Ureter (tissue), 1 donor: ENCODE data around the gene LUC7L. TPM values are rescaled to one million over a fixed set of nuclear protein-coding genes. Genes with fewer than 3 reads are reported as not detected.
"Not testable (repeated sequence)": the region's sequence is repeated elsewhere in the genome, so short reads cannot be mapped to it uniquely, and the experiment has no call there.

Source experiments
- DNase-seq: peaks from one replicate; pipeline ENCODE4 v3.0.0-alpha.2; 2020; ENCODE audit warnings: low spot score
- total RNA-seq: library from RNA; stranded (reverse); gene quantifications from one replicate; pipeline ENCODE4 v1.2.4, GENCODE V29; 2023
- donor health status: DM: yes; HTN: yes; CAD: no.

Gene LUC7L
- total RNA-seq, 1 donor from 2014 or later = 85.3 TPM

DNA sequence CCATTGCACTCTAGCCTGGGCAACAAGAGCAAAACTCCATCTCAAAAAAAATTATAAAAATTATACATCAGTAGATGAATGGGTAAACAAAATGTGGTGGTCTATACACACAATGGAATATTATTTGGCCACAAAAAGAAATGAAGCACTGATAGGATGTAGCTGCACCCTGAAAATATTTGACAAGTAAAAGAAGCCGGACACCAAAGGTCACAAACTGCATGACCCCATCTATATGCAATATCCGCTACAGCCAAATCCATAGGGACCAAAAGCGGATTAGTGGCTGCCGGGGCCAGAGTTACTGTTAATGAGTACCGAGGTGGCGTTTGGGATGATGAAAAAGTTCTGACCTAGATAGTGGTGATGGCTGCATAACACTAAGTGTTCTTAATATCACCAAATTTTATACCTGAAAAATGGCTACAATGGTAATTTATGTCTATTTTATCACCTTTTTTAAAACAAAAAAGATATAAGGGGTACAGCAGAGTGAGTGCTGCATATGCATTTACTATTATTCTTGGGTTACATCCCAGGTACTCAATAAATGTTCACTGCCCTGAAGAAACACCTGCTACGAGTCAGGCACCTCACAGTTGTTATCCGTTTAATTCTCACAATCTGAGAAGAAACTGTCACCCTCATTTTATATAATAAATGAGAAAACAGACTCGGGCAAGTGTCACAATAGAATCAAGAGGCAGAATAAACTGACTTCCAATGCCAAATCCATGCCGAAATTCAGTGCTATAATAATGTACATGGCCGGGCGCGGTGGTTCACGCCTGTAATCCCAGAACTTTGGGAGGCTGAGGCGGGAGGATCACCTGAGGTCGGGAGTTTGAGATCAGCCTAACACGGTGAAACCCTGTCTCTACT lies 49.8 kb downstream of the LUC7L start:
- DNase-seq = no peak

DNA sequence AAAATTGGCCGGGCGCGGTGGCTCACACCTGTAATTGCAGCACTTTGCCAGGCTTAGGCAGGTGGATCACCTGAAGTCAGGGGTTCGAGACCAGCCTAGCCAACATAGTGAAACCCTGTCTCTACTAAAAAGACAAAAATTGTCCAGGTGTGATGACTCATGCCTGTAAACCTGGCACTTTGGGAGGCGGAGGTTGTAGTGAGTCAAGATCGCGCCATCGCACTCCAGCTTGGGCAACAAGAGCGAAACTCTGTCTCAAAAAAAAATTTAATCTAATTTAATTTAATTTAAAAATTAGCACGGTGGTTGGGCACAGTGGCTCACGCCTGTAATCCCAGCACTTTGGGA lies 50.6 kb downstream of the LUC7L start:
- DNase-seq = no peak

DNA sequence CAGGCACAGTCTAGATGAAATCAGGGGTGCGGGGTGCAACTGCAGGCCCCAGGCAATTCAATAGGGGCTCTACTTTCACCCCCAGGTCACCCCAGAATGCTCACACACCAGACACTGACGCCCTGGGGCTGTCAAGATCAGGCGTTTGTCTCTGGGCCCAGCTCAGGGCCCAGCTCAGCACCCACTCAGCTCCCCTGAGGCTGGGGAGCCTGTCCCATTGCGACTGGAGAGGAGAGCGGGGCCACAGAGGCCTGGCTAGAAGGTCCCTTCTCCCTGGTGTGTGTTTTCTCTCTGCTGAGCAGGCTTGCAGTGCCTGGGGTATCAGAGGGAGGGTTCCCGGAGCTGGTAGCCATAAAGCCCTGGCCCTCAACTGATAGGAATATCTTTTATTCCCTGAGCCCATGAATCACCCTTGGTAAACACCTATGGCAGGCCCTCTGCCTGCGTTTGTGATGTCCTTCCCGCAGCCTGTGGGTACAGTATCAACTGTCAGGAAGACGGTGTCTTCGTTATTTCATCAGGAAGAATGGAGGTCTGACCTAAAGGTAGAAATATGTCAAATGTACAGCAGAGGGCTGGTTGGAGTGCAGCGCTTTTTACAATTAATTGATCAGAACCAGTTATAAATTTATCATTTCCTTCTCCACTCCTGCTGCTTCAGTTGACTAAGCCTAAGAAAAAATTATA lies 51.1 kb downstream of the LUC7L start:
- no peak for DNase-seq

DNA sequence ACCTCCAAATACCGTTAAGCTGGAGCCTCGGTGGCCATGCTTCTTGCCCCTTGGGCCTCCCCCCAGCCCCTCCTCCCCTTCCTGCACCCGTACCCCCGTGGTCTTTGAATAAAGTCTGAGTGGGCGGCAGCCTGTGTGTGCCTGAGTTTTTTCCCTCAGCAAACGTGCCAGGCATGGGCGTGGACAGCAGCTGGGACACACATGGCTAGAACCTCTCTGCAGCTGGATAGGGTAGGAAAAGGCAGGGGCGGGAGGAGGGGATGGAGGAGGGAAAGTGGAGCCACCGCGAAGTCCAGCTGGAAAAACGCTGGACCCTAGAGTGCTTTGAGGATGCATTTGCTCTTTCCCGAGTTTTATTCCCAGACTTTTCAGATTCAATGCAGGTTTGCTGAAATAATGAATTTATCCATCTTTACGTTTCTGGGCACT lies 51.8 kb downstream of the LUC7L start:
- no peak for DNase-seq

DNA sequence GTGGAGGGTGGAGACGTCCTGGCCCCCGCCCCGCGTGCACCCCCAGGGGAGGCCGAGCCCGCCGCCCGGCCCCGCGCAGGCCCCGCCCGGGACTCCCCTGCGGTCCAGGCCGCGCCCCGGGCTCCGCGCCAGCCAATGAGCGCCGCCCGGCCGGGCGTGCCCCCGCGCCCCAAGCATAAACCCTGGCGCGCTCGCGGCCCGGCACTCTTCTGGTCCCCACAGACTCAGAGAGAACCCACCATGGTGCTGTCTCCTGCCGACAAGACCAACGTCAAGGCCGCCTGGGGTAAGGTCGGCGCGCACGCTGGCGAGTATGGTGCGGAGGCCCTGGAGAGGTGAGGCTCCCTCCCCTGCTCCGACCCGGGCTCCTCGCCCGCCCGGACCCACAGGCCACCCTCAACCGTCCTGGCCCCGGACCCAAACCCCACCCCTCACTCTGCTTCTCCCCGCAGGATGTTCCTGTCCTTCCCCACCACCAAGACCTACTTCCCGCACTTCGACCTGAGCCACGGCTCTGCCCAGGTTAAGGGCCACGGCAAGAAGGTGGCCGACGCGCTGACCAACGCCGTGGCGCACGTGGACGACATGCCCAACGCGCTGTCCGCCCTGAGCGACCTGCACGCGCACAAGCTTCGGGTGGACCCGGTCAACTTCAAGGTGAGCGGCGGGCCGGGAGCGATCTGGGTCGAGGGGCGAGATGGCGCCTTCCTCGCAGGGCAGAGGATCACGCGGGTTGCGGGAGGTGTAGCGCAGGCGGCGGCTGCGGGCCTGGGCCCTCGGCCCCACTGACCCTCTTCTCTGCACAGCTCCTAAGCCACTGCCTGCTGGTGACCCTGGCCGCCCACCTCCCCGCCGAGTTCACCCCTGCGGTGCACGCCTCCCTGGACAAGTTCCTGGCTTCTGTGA lies 52.5 kb downstream of the LUC7L start, which contains the start of gene HBA1:
Gene HBA1 (plus strand): TSS at position 204 of the 906 bp plus-strand sequence. CDS start 37 bp downstream, at position 241.
- DNase-seq = not testable (repeated sequence)

DNA sequence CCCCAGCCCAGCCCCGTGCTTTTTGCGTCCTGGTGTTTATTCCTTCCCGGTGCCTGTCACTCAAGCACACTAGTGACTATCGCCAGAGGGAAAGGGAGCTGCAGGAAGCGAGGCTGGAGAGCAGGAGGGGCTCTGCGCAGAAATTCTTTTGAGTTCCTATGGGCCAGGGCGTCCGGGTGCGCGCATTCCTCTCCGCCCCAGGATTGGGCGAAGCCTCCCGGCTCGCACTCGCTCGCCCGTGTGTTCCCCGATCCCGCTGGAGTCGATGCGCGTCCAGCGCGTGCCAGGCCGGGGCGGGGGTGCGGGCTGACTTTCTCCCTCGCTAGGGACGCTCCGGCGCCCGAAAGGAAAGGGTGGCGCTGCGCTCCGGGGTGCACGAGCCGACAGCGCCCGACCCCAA lies 53.2 kb downstream of the LUC7L start:
- not testable (repeated sequence) for DNase-seq

DNA sequence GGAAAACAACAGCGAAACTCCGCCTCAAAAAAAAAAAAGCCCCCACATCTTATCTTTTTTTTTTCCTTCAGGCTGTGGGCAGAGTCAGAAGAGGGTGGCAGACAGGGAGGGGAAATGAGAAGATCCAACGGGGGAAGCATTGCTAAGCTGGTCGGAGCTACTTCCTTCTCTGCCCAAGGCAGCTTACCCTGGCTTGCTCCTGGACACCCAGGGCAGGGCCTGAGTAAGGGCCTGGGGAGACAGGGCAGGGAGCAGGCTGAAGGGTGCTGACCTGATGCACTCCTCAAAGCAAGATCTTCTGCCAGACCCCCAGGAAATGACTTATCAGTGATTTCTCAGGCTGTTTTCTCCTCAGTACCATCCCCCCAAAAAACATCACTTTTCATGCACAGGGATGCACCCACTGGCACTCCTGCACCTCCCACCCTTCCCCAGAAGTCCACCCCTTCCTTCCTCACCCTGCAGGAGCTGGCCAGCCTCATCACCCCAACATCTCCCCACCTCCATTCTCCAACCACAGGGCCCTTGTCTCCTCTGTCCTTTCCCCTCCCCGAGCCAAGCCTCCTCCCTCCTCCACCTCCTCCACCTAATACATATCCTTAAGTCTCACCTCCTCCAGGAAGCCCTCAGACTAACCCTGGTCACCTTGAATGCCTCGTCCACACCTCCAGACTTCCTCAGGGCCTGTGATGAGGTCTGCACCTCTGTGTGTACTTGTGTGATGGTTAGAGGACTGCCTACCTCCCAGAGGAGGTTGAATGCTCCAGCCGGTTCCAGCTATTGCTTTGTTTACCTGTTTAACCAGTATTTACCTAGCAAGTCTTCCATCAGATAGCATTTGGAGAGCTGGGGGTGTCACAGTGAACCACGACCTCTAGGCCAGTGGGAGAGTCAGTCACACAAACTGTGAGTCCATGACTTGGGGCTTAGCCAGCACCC lies 54.0 kb downstream of the LUC7L start:
- DNase-seq = no peak

DNA sequence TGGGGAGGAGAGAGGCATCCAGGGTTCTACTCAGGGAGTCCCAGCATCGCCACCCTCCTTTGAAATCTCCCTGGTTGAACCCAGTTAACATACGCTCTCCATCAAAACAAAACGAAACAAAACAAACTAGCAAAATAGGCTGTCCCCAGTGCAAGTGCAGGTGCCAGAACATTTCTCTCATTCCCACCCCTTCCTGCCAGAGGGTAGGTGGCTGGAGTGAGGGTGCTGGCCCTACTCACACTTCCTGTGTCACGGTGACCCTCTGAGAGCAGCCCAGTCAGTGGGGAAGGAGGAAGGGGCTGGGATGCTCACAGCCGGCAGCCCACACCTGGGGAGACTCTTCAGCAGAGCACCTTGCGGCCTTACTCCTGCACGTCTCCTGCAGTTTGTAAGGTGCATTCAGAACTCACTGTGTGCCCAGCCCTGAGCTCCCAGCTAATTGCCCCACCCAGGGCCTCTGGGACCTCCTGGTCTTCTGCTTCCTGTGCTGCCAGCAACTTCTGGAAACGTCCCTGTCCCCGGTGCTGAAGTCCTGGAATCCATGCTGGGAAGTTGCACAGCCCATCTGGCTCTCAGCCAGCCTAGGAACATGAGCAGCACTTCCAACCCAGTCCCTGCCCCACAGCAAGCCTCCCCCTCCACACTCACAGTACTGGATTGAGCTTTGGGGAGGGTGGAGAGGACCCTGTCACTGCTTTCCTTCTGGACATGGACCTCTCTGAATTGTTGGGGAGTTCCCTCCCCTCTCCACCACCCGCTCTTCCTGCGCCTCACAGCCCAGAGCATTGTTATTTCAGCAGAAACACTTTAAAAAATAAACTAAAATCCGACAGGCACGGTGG lies 55.1 kb downstream of the LUC7L start:
- DNase-seq = not testable (repeated sequence)

DNA sequence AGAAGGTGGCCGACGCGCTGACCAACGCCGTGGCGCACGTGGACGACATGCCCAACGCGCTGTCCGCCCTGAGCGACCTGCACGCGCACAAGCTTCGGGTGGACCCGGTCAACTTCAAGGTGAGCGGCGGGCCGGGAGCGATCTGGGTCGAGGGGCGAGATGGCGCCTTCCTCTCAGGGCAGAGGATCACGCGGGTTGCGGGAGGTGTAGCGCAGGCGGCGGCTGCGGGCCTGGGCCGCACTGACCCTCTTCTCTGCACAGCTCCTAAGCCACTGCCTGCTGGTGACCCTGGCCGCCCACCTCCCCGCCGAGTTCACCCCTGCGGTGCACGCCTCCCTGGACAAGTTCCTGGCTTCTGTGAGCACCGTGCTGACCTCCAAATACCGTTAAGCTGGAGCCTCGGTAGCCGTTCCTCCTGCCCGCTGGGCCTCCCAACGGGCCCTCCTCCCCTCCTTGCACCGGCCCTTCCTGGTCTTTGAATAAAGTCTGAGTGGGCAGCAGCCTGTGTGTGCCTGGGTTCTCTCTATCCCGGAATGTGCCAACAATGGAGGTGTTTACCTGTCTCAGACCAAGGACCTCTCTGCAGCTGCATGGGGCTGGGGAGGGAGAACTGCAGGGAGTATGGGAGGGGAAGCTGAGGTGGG lies 55.9 kb downstream of the LUC7L start:
- not testable (repeated sequence) for DNase-seq

DNA sequence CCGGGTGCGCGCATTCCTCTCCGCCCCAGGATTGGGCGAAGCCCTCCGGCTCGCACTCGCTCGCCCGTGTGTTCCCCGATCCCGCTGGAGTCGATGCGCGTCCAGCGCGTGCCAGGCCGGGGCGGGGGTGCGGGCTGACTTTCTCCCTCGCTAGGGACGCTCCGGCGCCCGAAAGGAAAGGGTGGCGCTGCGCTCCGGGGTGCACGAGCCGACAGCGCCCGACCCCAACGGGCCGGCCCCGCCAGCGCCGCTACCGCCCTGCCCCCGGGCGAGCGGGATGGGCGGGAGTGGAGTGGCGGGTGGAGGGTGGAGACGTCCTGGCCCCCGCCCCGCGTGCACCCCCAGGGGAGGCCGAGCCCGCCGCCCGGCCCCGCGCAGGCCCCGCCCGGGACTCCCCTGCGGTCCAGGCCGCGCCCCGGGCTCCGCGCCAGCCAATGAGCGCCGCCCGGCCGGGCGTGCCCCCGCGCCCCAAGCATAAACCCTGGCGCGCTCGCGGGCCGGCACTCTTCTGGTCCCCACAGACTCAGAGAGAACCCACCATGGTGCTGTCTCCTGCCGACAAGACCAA lies 56.8 kb downstream of the LUC7L start, which contains the start of gene HBA2:
Gene HBA2 (plus strand): TSS at position 503 of the 568 bp plus-strand sequence. CDS start 37 bp downstream, at position 540.
- not testable (repeated sequence) for DNase-seq

DNA sequence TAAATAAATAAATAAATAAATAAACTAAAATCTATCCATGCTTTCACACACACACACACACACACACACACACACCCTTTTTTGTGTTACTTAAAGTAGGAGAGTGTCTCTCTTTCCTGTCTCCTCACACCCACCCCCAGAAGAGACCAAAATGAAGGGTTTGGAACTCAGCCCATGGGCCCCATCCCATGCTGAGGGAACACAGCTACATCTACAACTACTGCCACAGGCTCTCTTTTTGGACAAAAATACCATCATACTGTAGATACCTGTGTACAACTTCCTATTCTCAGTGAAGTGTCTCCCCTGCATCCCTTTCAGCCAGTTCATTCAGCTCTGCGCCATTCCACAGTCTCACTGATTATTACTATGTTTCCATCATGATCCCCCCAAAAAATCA lies 58.5 kb downstream of the LUC7L start:
- no peak for DNase-seq

DNA sequence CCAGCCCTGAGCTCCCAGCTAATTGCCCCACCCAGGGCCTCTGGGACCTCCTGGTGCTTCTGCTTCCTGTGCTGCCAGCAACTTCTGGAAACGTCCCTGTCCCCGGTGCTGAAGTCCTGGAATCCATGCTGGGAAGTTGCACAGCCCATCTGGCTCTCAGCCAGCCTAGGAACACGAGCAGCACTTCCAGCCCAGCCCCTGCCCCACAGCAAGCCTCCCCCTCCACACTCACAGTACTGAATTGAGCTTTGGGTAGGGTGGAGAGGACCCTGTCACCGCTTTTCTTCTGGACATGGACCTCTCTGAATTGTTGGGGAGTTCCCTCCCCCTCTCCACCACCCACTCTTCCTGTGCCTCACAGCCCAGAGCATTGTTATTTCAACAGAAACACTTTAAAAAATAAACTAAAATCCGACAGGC lies 59.2 kb downstream of the LUC7L start:
- not testable (repeated sequence) for DNase-seq

DNA sequence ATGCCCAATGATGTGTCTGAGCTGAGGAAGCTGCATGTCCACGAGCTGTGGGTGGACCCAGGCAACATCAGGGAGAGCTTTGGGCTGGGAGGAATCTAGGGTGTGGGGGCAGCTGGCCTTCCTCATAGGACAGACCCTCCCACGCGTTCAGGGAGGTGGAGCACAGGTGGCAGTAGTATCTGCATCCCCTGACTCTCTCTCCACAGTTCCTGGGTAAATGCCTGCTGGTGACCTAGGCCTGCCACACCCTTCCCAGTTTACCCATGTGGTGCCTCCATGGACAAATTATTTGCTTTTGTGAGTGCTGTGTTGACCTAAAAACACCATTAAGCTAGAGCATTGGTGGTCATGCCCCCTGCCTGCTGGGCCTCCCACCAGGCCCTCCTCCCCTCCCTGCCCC lies 60.2 kb downstream of the LUC7L start:
- no peak for DNase-seq

DNA sequence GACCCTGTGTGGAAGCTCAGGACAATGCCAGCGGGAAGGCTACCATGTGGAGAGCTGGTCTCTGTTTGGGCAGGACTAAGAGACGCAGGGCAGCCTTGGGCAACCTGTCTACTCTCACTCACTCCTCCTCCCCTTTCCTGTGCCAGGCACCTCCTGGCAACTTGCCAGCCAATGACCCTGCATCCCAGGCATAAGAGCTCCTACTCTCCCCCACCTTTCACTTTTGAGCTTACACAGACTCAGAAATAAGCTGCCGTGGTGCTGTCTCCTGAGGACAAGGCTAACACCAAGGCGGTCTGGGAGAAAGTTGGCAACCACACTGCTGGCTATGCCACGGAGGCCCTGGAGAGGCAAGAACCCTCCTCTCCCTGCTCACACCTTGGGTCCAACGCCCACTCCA lies 60.8 kb downstream of the LUC7L start:
- no peak for DNase-seq

DNA sequence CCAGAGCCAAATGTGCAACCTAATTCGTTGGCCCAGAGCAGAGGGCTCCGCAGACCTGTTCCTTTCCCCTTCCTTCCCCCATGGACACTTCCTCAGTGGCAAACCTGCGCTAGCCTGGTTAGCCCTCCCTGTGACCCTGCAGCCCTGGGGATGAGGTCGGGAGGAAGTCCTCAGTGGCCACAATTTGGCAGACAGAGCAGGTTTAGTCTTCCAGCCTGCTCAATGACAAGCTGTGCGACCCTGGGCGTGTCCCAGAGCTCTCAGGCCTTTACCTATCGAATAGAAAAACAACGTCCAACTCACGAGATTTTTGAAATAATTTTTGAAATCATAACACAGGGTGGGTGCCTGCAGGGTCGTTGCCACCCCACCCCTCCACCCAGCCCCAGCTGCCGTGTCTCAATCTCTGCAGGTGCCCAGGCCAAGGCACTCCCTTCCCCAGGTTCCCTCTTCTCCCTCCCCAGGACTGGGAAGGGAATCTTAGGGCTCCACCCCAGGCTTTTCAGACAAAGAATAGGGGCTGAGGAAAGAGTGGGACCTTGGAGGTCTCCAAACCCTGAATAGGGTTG lies 62.0 kb downstream of the LUC7L start:
- DNase-seq = no peak

DNA sequence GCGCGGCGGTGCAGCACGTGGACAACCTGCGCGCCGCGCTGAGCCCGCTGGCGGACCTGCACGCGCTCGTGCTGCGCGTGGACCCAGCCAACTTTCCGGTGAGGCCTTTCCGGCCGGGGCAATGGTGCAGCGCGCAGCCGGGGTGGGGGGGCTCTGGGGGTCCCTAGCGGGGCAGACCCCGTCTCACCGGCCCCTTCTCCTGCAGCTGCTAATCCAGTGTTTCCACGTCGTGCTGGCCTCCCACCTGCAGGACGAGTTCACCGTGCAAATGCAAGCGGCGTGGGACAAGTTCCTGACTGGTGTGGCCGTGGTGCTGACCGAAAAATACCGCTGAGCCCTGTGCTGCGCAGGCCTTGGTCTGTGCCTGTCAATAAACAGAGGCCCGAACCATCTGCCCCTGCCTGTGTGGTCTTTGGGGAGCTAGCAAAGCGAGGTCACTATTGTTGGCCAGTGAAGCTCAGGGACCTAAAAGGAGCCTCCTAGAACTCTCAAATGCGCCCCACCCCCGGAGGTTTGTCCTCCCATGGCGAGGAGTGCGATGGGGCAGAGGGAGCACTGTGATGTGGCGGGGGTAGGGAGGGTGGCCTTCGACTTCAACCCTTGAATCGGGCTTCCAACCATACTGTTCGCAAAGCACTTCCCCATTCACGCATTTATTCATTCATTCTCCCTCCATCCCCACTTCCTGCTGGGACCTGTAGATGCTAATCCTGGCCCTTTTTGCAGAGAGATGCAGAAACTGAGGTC lies 62.7 kb downstream of the LUC7L start:
- no peak for DNase-seq

DNA sequence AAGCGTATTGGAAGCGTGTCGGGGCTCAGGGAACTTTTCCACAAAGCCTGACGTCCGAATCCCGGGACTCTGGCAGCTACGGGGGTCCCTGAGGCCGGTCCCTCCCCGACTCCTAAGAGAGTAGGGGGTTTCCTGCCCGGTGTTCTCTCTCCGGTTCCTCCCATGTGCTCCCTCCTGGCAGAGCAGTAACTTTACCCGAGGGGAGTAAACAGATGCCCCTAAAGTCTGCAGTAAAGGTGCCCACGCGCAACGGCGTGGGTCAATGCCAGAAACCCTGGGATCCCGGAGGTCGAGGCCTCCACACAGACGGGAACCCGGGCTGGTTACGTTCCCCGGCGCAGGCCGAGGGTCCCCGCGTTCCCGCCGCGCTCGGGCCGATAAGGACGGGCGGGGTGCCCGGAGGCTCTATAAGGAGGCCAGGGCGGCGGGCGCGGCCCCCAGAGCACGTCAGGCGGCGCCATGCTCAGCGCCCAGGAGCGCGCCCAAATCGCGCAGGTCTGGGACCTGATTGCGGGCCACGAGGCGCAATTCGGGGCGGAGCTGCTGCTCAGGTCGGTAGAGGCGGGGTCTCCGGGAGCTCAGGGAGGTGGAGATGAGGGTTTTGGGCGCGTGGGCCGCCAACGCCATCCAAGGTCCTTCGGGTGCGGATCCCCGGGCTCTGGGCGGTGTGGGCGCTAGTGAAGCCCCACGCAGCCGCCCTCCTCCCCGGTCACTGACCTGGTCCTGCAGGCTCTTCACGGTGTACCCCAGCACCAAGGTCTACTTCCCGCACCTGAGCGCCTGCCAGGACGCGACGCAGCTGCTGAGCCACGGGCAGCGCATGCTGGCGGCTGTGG lies 63.5 kb downstream of the LUC7L start, which contains the start of gene HBM:
Gene HBM (plus strand): TSS at position 440 of the 836 bp plus-strand sequence. CDS start 20 bp downstream, at position 460.
- DNase-seq = no peak
